Activated CD4-positive, alpha-beta T cell treated with anti-CD3 and anti-CD28 coated beads, Interleukin-2, amount 10 ng/mL, durations not matched to agents 24 days and 14 days (primary cell): ENCODE measurements around the gene TRPM2. TPM values are rescaled to one million over a fixed set of nuclear protein-coding genes. Genes with fewer than 3 reads are reported as not detected.

Source experiments
- DNase-seq: peaks from one replicate; pipeline ENCODE4 v3.0.0; 2022
- H3K27ac Mint-ChIP-seq: one replicate; pipeline ENCODE4 v1.8.0; 2022; ENCODE audit warnings: mild to moderate bottlenecking, mixed read lengths
- H3K27me3 Mint-ChIP-seq: one replicate; pipeline ENCODE4 v1.8.0; 2022; ENCODE audit warnings: mixed read lengths
- H3K36me3 Mint-ChIP-seq: one replicate; pipeline ENCODE4 v1.8.0; 2022; ENCODE audit warnings: low read depth, mild to moderate bottlenecking, mixed read lengths
- H3K4me1 Mint-ChIP-seq: one replicate; pipeline ENCODE4 v1.8.0; 2021; ENCODE audit warnings: mixed read lengths
- H3K4me3 Mint-ChIP-seq: one replicate; pipeline ENCODE4 v1.8.0; 2022; ENCODE audit warnings: mild to moderate bottlenecking, moderate library complexity, mixed read lengths
- H3K9me3 Mint-ChIP-seq: one replicate; pipeline ENCODE4 v1.8.0; 2021; ENCODE audit warnings: mixed read lengths
- intact Hi-C: fragments of 100-400 bp; cut with micrococcal nuclease; formaldehyde crosslinking; loops from one replicate; pipeline ENCODE4 v1.15.1; 2023
- total RNA-seq: library from RNA; stranded (reverse); gene quantifications from 2 replicates; pipeline ENCODE4 v1.2.3, GENCODE V29; 2022

The TRPM2 gene
- total RNA-seq, 1 donor from 2014 or later: 9.8 TPM

GRCh38 chr21:44456915-44457736 is 103.7 kb downstream of the TRPM2 start:
- H3K27ac Mint-ChIP-seq: peak overlapping the region; percentile 67
- peaks cover 20% of the 10 kb centered on the region for H3K27me3 Mint-ChIP-seq
- H3K4me1 Mint-ChIP-seq: peaks cover 4% of the 10 kb centered on the region
- peak overlapping the region; percentile 81 for H3K4me3 Mint-ChIP-seq
- H3K36me3 Mint-ChIP-seq: no peaks in the 10 kb centered on the region
- peaks cover 12% of the 10 kb centered on the region for H3K9me3 Mint-ChIP-seq
- no peak for DNase-seq
- intact Hi-C loops: no loop called here

- no peak overlapping the region for H3K4me3 Mint-ChIP-seq
- no peaks in the 10 kb centered on the region for H3K36me3 Mint-ChIP-seq
- no peak overlapping the region for H3K27ac Mint-ChIP-seq
- peaks cover 4% of the 10 kb centered on the region for H3K4me1 Mint-ChIP-seq
- peaks cover 6% of the 10 kb centered on the region for H3K27me3 Mint-ChIP-seq
- H3K9me3 Mint-ChIP-seq: peaks cover 2% of the 10 kb centered on the region
- no peak for DNase-seq
- intact Hi-C loops: no loop called here
These were observed 105.7 kb downstream of the TRPM2 start for GRCh38 chr21:44458971-44459711.

GRCh38 chr21:44459712-44460440 is 106.5 kb downstream of the TRPM2 start:
- Mint-ChIP-seq H3K27ac (no peak overlapping the region), H3K27me3 (no peaks in the 10 kb centered on the region), H3K36me3 (no peaks in the 10 kb centered on the region), H3K4me1 (peaks cover 4% of the 10 kb centered on the region), H3K9me3 (no peaks in the 10 kb centered on the region), H3K4me3 (no peak overlapping the region)
- intact Hi-C loops: no loop called here
- DNase-seq: no peak

GRCh38 chr21:44460441-44460755 is 107.0 kb downstream of the TRPM2 start:
- intact Hi-C loops: no loop called here
- Mint-ChIP-seq H3K27me3 (no peaks in the 10 kb centered on the region), H3K9me3 (no peaks in the 10 kb centered on the region), H3K4me3 (no peak overlapping the region), H3K4me1 (peaks cover 4% of the 10 kb centered on the region), H3K36me3 (no peaks in the 10 kb centered on the region), H3K27ac (no peak overlapping the region)
- DNase-seq: no peak

GRCh38 chr21:44461005-44461404 is 107.6 kb downstream of the TRPM2 start:
- H3K36me3 Mint-ChIP-seq: no peaks in the 10 kb centered on the region
- intact Hi-C loops: no loop called here
- H3K27ac Mint-ChIP-seq: no peak overlapping the region
- peaks cover 4% of the 10 kb centered on the region for H3K4me1 Mint-ChIP-seq
- no peak overlapping the region for H3K4me3 Mint-ChIP-seq
- no peak for DNase-seq
- no peaks in the 10 kb centered on the region for H3K27me3 Mint-ChIP-seq
- no peaks in the 10 kb centered on the region for H3K9me3 Mint-ChIP-seq

- Mint-ChIP-seq H3K27me3 (no peaks in the 10 kb centered on the region), H3K4me3 (no peak overlapping the region), H3K4me1 (peaks cover 2% of the 10 kb centered on the region), H3K9me3 (no peaks in the 10 kb centered on the region), H3K36me3 (no peaks in the 10 kb centered on the region), H3K27ac (no peak overlapping the region)
- no peak for DNase-seq
- intact Hi-C loops: no loop called here
These were observed 108.1 kb downstream of the TRPM2 start for GRCh38 chr21:44461464-44462001.

- H3K27ac Mint-ChIP-seq: no peak overlapping the region
- intact Hi-C loops: no loop called here
- peaks cover 2% of the 10 kb centered on the region for H3K4me1 Mint-ChIP-seq
- no peaks in the 10 kb centered on the region for H3K36me3 Mint-ChIP-seq
- DNase-seq: no peak
- no peaks in the 10 kb centered on the region for H3K9me3 Mint-ChIP-seq
- no peak overlapping the region for H3K4me3 Mint-ChIP-seq
- no peaks in the 10 kb centered on the region for H3K27me3 Mint-ChIP-seq
These were observed 108.8 kb downstream of the TRPM2 start for GRCh38 chr21:44462086-44462833.

GRCh38 chr21:44462834-44463200 is 109.4 kb downstream of the TRPM2 start:
- peaks cover 2% of the 10 kb centered on the region for H3K4me1 Mint-ChIP-seq
- intact Hi-C loops: no loop called here
- DNase-seq: no peak
- no peak overlapping the region for H3K4me3 Mint-ChIP-seq
- no peaks in the 10 kb centered on the region for H3K9me3 Mint-ChIP-seq
- H3K27ac Mint-ChIP-seq: no peak overlapping the region
- no peaks in the 10 kb centered on the region for H3K27me3 Mint-ChIP-seq
- no peaks in the 10 kb centered on the region for H3K36me3 Mint-ChIP-seq

GRCh38 chr21:44463724-44464123 is 110.3 kb downstream of the TRPM2 start:
- DNase-seq: no peak
- Mint-ChIP-seq H3K4me1 (peaks cover 2% of the 10 kb centered on the region), H3K36me3 (no peaks in the 10 kb centered on the region), H3K9me3 (no peaks in the 10 kb centered on the region), H3K27ac (no peak overlapping the region), H3K27me3 (no peaks in the 10 kb centered on the region), H3K4me3 (no peak overlapping the region)
- intact Hi-C loops: no loop called here

GRCh38 chr21:44464351-44464750 is 110.9 kb downstream of the TRPM2 start:
- H3K4me1 Mint-ChIP-seq: peaks cover 2% of the 10 kb centered on the region
- DNase-seq: no peak
- H3K36me3 Mint-ChIP-seq: no peaks in the 10 kb centered on the region
- intact Hi-C loops: no loop called here
- H3K27me3 Mint-ChIP-seq: no peaks in the 10 kb centered on the region
- no peak overlapping the region for H3K4me3 Mint-ChIP-seq
- no peaks in the 10 kb centered on the region for H3K9me3 Mint-ChIP-seq
- no peak overlapping the region for H3K27ac Mint-ChIP-seq

GRCh38 chr21:44466351-44466954 is 113.0 kb downstream of the TRPM2 start:
- H3K9me3 Mint-ChIP-seq: no peaks in the 10 kb centered on the region
- no peaks in the 10 kb centered on the region for H3K36me3 Mint-ChIP-seq
- no peak overlapping the region for H3K27ac Mint-ChIP-seq
- H3K27me3 Mint-ChIP-seq: peaks cover 3% of the 10 kb centered on the region
- no peak for DNase-seq
- intact Hi-C loops: no loop called here
- H3K4me3 Mint-ChIP-seq: no peak overlapping the region
- H3K4me1 Mint-ChIP-seq: no peaks in the 10 kb centered on the region

- no peak for DNase-seq
- Mint-ChIP-seq H3K4me1 (no peaks in the 10 kb centered on the region), H3K27me3 (peaks cover 3% of the 10 kb centered on the region), H3K36me3 (no peaks in the 10 kb centered on the region), H3K9me3 (no peaks in the 10 kb centered on the region), H3K4me3 (no peak overlapping the region), H3K27ac (no peak overlapping the region)
- intact Hi-C loops: no loop called here
These were observed 113.8 kb downstream of the TRPM2 start for GRCh38 chr21:44466996-44467858.
